B cell (primary cell): ENCODE data around the gene CENPQ.
"Not testable (repeated sequence)": the region's sequence is repeated elsewhere in the genome, so short reads cannot be mapped to it uniquely, and the experiment has no call there.

Experiments
- CTCF ChIP-seq: fragments of 200-600 bp; IDR thresholded peaks from one replicate; pipeline ENCODE4 v1.8.0; 2022; ENCODE audit warnings: antibody characterized with exemption, mild to moderate bottlenecking
- EZH2 ChIP-seq: IDR thresholded peaks from 2 replicates; pipeline ENCODE4 v1.6.1; 2012; ENCODE audit warnings: borderline replicate concordance, low read depth, mild to moderate bottlenecking, moderate library complexity, low read length; ENCODE audit not compliant: insufficient read depth, poor library complexity, severe bottlenecking

- not testable (repeated sequence) for TF ChIP-seq CTCF, EZH2
Measured at GRCh38 chr6:49481846-49482245, 18.7 kb downstream of the CENPQ start.
